WTC11 (cell line): ENCODE data around the gene STYXL2. TPM values are rescaled to one million over a fixed set of nuclear protein-coding genes. Genes with fewer than 3 reads are reported as not detected.
A peak's percentile ranks its signal among the peaks of the same experiment; 100 is the strongest.

Experiments
- ATAC-seq: fragments of 200-7000 bp; cut with Tn5 transposase; 2 replicates; pipeline ENCODE4 v1.10.0; 2021; ENCODE audit warnings: mild to moderate bottlenecking, moderate library complexity
- CTCF ChIA-PET: fragments of 300-600 bp; sonication (Branson Sonifier 250); formaldehyde crosslinking; loops from one replicate; lab custom pipeline; 2021; ENCODE audit warnings: antibody characterized with exemption; lab: Charles Lee
- POLR2A ChIA-PET: fragments of 350-600 bp; sonication (Branson Sonifier 250); formaldehyde crosslinking; loops from one replicate; lab custom pipeline; 2021; ENCODE audit warnings: antibody characterized with exemption; lab: Charles Lee
- DNase-seq: peaks from one replicate; pipeline ENCODE4 v3.0.0; 2021; ENCODE audit warnings: low spot score
- H3K27ac Mint-ChIP-seq: 2 replicates; pipeline ENCODE4 v1.8.0; 2021; ENCODE audit warnings: mixed read lengths
- H3K27me3 Mint-ChIP-seq: 2 replicates; pipeline ENCODE4 v1.8.0; 2021; ENCODE audit warnings: low read depth, mild to moderate bottlenecking, moderate library complexity, mixed read lengths
- H3K36me3 Mint-ChIP-seq: 2 replicates; pipeline ENCODE4 v1.8.0; 2021; ENCODE audit warnings: mixed read lengths
- H3K4me1 Mint-ChIP-seq: 2 replicates; pipeline ENCODE4 v1.8.0; 2022; ENCODE audit warnings: mixed read lengths
- H3K4me3 Mint-ChIP-seq: 2 replicates; pipeline ENCODE4 v1.8.0; 2021; ENCODE audit warnings: mild to moderate bottlenecking, moderate library complexity, mixed read lengths
- H3K9me3 Mint-ChIP-seq: 2 replicates; pipeline ENCODE4 v1.8.0; 2021; ENCODE audit warnings: mixed read lengths
- AFF4 ChIP-seq: sonication (generic); formaldehyde crosslinking; IDR thresholded peaks from 2 replicates; pipeline ENCODE4 v1.8.1; 2023; ENCODE audit warnings: mild to moderate bottlenecking, missing genetic modification reagents, borderline replicate concordance
- ATF1 ChIP-seq: sonication (generic); formaldehyde crosslinking; IDR thresholded peaks from 2 replicates; pipeline ENCODE4 v1.8.1; 2023; ENCODE audit warnings: mild to moderate bottlenecking, moderate library complexity, missing genetic modification reagents
- CREM ChIP-seq: sonication (generic); formaldehyde crosslinking; IDR thresholded peaks from 2 replicates; pipeline ENCODE4 v1.8.1; 2022; ENCODE audit warnings: mild to moderate bottlenecking, missing genetic modification reagents, moderate library complexity
- CTCF ChIP-seq: fragments of 200-600 bp; IDR thresholded peaks from 2 replicates; pipeline ENCODE4 v1.8.0; 2022; ENCODE audit warnings: antibody characterized with exemption
- FOXJ3 ChIP-seq: sonication (generic); formaldehyde crosslinking; IDR thresholded peaks from 2 replicates; pipeline ENCODE4 v1.9.0; 2021; ENCODE audit warnings: missing genetic modification reagents, mild to moderate bottlenecking, borderline replicate concordance
- FOXP1 ChIP-seq: sonication (generic); formaldehyde crosslinking; IDR thresholded peaks from 2 replicates; pipeline ENCODE4 v1.8.0; 2022; ENCODE audit warnings: missing genetic modification reagents, mild to moderate bottlenecking, moderate library complexity, borderline replicate concordance
- IRF2 ChIP-seq: sonication (generic); formaldehyde crosslinking; IDR thresholded peaks from 2 replicates; pipeline ENCODE4 v1.8.0; 2022; ENCODE audit warnings: low read depth, missing genetic modification reagents, borderline replicate concordance
- JAZF1 ChIP-seq: fragments of 250-450 bp; sonication (Bioruptor Pico); IDR thresholded peaks from 2 replicates; pipeline ENCODE4 v1.9.0; 2021; ENCODE audit warnings: moderate library complexity, mild to moderate bottlenecking, inconsistent platforms
- MLX ChIP-seq: sonication (generic); formaldehyde crosslinking; IDR thresholded peaks from 2 replicates; pipeline ENCODE4 v1.8.1; 2023; ENCODE audit warnings: mild to moderate bottlenecking, missing genetic modification reagents, moderate library complexity
- MYBL2 ChIP-seq: sonication (generic); formaldehyde crosslinking; IDR thresholded peaks from 2 replicates; pipeline ENCODE4 v1.8.1; 2023; ENCODE audit warnings: mild to moderate bottlenecking, moderate library complexity, missing genetic modification reagents
- NFE2L1 ChIP-seq: sonication (generic); formaldehyde crosslinking; IDR thresholded peaks from 2 replicates; pipeline ENCODE4 v1.8.1; 2023; ENCODE audit warnings: missing genetic modification reagents
- NFYB ChIP-seq: sonication (generic); formaldehyde crosslinking; conservative IDR thresholded peaks from 2 replicates; pipeline ENCODE4 v1.8.0; 2022; ENCODE audit warnings: low read depth, missing genetic modification reagents
- NR2C2 ChIP-seq: sonication (generic); formaldehyde crosslinking; IDR thresholded peaks from 2 replicates; pipeline ENCODE4 v1.8.0; 2022; ENCODE audit warnings: mild to moderate bottlenecking, missing genetic modification reagents
- PRRX2 ChIP-seq: fragments of 250-450 bp; sonication (Bioruptor Pico); IDR thresholded peaks from 2 replicates; pipeline ENCODE4 v1.8.0; 2021; ENCODE audit warnings: mild to moderate bottlenecking
- RELA ChIP-seq: sonication (generic); formaldehyde crosslinking; IDR thresholded peaks from 2 replicates; pipeline ENCODE4 v1.8.1; 2022; ENCODE audit warnings: missing genetic modification reagents, mild to moderate bottlenecking, borderline replicate concordance
- SMAD3 ChIP-seq: sonication (generic); formaldehyde crosslinking; IDR thresholded peaks from 2 replicates; pipeline ENCODE4 v1.8.0; 2022; ENCODE audit warnings: missing genetic modification reagents, mild to moderate bottlenecking, borderline replicate concordance
- STAT6 ChIP-seq: sonication (generic); formaldehyde crosslinking; conservative IDR thresholded peaks from 2 replicates; pipeline ENCODE4 v1.8.1; 2023; ENCODE audit warnings: mild to moderate bottlenecking, low read depth, missing genetic modification reagents, moderate library complexity
- TCF7 ChIP-seq: sonication (generic); formaldehyde crosslinking; IDR thresholded peaks from 2 replicates; pipeline ENCODE4 v1.8.0; 2022; ENCODE audit warnings: mild to moderate bottlenecking, low read depth, missing genetic modification reagents, moderate library complexity
- USF1 ChIP-seq: sonication (generic); formaldehyde crosslinking; IDR thresholded peaks from 2 replicates; pipeline ENCODE4 v1.8.0; 2022; ENCODE audit warnings: mild to moderate bottlenecking, missing genetic modification reagents
- ZMAT4 ChIP-seq: fragments of 250-450 bp; sonication (Bioruptor Pico); IDR thresholded peaks from 2 replicates; pipeline ENCODE4 v1.9.0; 2021; ENCODE audit warnings: mild to moderate bottlenecking
- ZNF121 ChIP-seq: sonication (generic); formaldehyde crosslinking; IDR thresholded peaks from 2 replicates; pipeline ENCODE4 v1.8.0; 2023; ENCODE audit warnings: missing genetic modification reagents
- ZNF219 ChIP-seq: sonication (generic); formaldehyde crosslinking; IDR thresholded peaks from 2 replicates; pipeline ENCODE4 v1.8.0; 2023; ENCODE audit warnings: missing genetic modification reagents, mild to moderate bottlenecking, borderline replicate concordance
- ZNF317 ChIP-seq: sonication (generic); formaldehyde crosslinking; IDR thresholded peaks from 2 replicates; pipeline ENCODE4 v1.8.1; 2023; ENCODE audit warnings: low read depth, mild to moderate bottlenecking, moderate library complexity, missing genetic modification reagents, borderline replicate concordance
- ZNF512 ChIP-seq: sonication (generic); formaldehyde crosslinking; IDR thresholded peaks from 2 replicates; pipeline ENCODE4 v1.8.1; 2022; ENCODE audit warnings: missing genetic modification reagents, borderline replicate concordance
- ZNF671 ChIP-seq: fragments of 250-450 bp; sonication (Bioruptor Pico); IDR thresholded peaks from 2 replicates; pipeline ENCODE4 v1.8.0; 2021; ENCODE audit warnings: mild to moderate bottlenecking
- total RNA-seq: library from RNA; stranded (reverse); gene quantifications from 3 replicates; pipeline ENCODE4 v1.2.3, GENCODE V29; 2021

The STYXL2 gene
- total RNA-seq, 1 experiment from 2014 or later: 0.59 TPM

- Mint-ChIP-seq H3K36me3 (no peaks in the 10 kb centered on the region), H3K27ac (no peak overlapping the region), H3K4me1 (no peaks in the 10 kb centered on the region), H3K9me3 (no peaks in the 10 kb centered on the region), H3K4me3 (no peak overlapping the region), H3K27me3 (peaks cover 5% of the 10 kb centered on the region; the same call in 1 of the 2 replicates)
- POLR2A ChIA-PET: no interaction called here
- no peak for ATAC-seq
- TF ChIP-seq CREM (no peak), ZNF219 (CRISPR knock-in tag) (no peak), RELA (CRISPR knock-in tag) (no peak), STAT6 (CRISPR knock-in tag) (no peak), CTCF (no peak), ZNF512 (no peak), JAZF1 (CRISPR knock-in tag) (no peak), MYBL2 (CRISPR knock-in tag) (no peak), ZNF121 (CRISPR knock-in tag) (no peak), ZNF671 (CRISPR knock-in tag) (no peak), SMAD3 (CRISPR knock-in tag) (no peak), IRF2 (CRISPR knock-in tag) (no peak), PRRX2 (CRISPR knock-in tag) (no peak), ZMAT4 (no peak)
- CTCF ChIA-PET: no interaction called here
- DNase-seq: no peak
Measured at GRCh38 chr1:167077868-167078210, 16.0 kb upstream of the STYXL2 start.

GRCh38 chr1:167081594-167082156, 12.2 kb upstream of the STYXL2 start:
- ATAC-seq (0 out of 2 replicates have a peak, but pooled peaks have one; percentile 28), DNase-seq (no peak)
- H3K27ac Mint-ChIP-seq: no peak overlapping the region
- ChIA-PET CTCF (interaction anchor here (0.5 to 3.6 kb wide), 3 partner anchors 126 to 283 kb away, joined by 3 to 11 read pairs (median 5); partner anchors contain the start of gene POU2F1), POLR2A (no interaction called here)
- H3K4me3 Mint-ChIP-seq: no peak overlapping the region
- no peaks in the 10 kb centered on the region for H3K9me3 Mint-ChIP-seq
- peaks cover 5% of the 10 kb centered on the region for H3K27me3 Mint-ChIP-seq
- no peaks in the 10 kb centered on the region for H3K36me3 Mint-ChIP-seq
- peaks cover 8% of the 10 kb centered on the region for H3K4me1 Mint-ChIP-seq
- no peak for TF ChIP-seq ZNF219 (CRISPR knock-in tag)
- no peak for TF ChIP-seq NFE2L1 (CRISPR knock-in tag)
- no peak for TF ChIP-seq ATF1 (CRISPR knock-in tag)
- TF ChIP-seq TCF7: no peak
- no peak for TF ChIP-seq NR2C2 (CRISPR knock-in tag)
- TF ChIP-seq NFYB (CRISPR knock-in tag): no peak
- no peak for TF ChIP-seq FOXJ3
- no peak for TF ChIP-seq USF1 (CRISPR knock-in tag)
- TF ChIP-seq FOXP1 (CRISPR knock-in tag): no peak
- no peak for TF ChIP-seq MLX (CRISPR knock-in tag)
- TF ChIP-seq ZNF317: no peak
- TF ChIP-seq AFF4: no peak
